ENCODE results near the gene SVIP.

The SVIP gene

GRCh38 chr11:22792497-22792896 is 37.1 kb downstream of the SVIP start:
- DNase-seq (ENCODE audit: low read depth): no peak

DNA sequence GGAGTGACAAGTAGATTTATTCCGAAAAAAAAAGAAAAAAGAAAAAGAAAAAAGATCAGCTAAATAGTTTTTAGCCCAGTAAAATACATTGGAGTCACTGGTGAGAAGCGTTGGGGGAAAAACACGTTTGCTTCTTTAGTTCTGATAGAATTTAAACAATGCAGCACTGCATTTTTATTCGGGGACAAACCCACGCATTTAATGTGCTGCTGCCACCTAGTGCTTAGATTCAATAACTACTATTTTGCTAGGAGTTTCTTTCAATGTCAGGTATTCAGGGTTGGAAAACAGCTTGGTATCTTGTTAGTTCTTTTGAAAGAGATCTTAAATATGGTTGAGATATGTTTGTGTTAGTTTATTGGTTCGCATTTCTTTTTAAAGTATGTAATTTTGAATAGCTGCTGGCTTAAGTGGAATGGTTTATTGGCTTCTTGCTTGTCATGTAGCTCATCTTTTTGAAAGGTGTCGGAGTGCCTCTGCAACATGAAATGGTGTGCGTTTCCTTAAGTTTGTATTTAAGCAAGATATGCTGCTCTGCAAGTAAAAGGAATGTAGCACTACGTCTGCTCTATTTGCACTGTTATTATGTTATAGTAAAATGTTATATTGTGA is 41.9 kb downstream of the SVIP start:
- no peak for DNase-seq (ENCODE audit: low read depth)

GRCh38 chr11:22787055-22787454 is 42.5 kb downstream of the SVIP start:
- DNase-seq (ENCODE audit: low read depth): no peak

DNA sequence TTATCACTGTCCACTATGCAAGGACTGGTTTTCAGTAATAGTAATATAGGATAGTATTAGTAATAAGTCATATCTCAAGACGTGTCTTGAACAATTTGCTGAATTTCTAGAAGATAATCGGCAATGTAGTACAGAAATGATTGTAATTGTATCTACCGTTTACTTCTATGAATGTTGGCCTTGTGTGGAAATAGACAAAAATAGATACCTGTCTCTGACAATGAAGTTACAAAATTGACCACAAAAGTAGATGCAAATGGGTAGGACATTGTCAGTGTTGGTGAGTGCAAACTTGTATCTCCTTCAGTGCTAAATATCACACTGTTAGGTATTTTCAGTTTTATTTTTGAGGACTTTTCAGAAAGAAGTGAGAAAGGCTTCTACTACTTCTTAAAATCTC is 43.1 kb downstream of the SVIP start:
- DNase-seq (ENCODE audit: low read depth): no peak

GRCh38 chr11:22785251-22785650 is 44.4 kb downstream of the SVIP start:
- no peak for DNase-seq (ENCODE audit: low read depth)

GRCh38 chr11:22780952-22781593 is 48.5 kb downstream of the SVIP start:
- no peak for DNase-seq (ENCODE audit: low read depth)

DNA sequence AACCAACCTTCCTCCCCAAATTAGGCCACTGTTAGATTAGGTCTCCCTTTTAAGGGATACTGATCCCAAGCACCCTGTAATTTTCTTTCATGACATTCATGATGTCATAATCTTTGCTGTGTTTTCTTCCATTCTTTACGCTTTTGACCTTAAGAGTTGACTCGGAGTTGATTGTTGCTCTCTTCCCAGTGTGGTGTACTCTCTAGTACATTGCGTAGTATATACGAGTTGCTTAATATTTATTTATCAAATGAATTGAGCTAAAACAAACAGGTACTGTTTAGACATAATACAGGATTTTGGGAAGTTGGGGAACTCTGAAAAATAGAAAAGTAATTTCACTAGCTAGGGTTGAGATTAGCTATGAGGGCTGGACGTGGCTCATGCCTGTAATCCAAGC is 49.8 kb downstream of the SVIP start:
- no peak for DNase-seq (ENCODE audit: low read depth)

- no peak for DNase-seq (ENCODE audit: low read depth)
These were observed 51.0 kb downstream of the SVIP start for GRCh38 chr11:22778642-22779041.

- DNase-seq (ENCODE audit: low read depth): no peak
These were observed 54.4 kb downstream of the SVIP start for GRCh38 chr11:22775248-22775647.

GRCh38 chr11:22774716-22775115 is 54.9 kb downstream of the SVIP start:
- DNase-seq (ENCODE audit: low read depth): no peak

DNA sequence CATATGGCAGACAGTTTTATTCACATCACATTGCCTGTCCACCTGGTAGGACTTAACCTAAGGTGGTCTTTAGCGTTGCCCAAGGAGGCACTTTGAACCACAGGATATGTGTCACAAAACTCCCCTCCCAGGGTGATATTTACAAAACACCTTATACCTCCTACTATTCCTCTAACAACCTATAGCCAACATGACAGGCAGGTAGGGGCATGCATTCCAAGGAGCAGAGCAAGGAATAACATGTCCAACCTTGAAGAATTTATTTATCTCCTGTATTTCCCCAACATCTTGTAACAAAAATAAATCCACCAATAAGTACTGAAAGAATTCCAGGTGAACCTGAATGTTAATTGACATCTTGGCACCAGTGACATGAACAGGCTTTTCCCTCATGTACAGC is 60.5 kb downstream of the SVIP start:
- no peak for DNase-seq (ENCODE audit: low read depth)
